Measurements from ENCODE around the gene CRISP1.
"Not testable (repeated sequence)": the region's sequence is repeated elsewhere in the genome, so short reads cannot be mapped to it uniquely, and the experiment has no call there.

Gene CRISP1

DNA sequence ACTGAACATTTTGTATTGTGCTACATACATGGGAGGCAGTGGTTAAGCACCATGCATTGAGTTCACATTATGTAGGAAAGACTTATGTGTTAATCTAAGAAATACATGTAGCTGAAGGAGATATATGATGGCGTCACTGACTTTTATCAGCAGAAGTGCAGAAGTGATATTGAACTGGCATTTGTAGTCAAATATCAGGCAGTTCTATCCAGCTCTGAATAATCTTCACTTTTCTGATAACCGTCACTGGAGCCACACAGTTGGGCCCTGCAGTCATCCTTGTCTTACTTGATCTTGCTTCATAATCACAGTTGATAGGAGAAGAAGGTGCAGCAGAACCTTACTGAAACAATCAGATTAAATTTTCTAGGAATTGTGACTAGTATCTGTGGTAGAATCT, 26.4 kb downstream of the CRISP1 start:
- DNase-seq (ENCODE audit: low spot score): no peak

DNA sequence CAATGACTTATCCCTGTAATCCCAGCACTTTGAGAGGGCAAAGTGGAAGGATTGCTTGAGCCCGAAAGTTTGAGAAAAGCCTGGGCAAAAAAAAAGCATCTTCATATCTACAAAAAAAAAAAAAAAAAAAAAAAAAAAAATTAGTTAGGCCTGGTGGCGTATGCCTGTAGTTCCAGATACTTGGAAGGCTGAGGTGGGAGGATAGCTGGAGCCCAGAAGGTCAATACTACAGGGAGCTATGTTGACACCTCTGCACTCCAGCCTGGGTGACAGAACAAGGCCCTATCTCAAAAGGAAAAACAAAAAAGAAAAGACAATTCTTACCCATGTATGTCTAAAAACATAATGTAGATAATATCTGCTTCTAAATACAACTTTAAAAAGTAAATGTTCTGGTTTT, 27.2 kb downstream of the CRISP1 start:
- no peak for DNase-seq (ENCODE audit: low spot score)

DNA sequence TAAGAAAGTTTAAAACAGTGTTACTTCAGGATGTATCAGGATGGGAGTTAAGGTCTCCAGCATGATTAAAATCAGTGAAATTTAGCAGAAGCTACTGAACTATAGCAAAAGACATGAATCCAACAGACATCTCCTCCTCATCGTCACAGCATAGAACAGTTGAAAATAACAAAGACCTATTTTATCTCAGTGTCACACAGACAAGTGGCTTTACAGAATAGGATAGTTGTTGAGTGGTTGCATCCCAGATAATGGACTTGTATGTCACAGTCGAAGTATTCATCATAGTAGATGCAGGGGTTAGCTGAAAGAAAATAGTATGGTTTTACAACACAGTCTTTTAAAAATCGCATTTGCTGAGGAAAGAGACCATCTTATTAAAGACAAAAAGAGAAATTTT, 31.2 kb downstream of the CRISP1 start:
- DNase-seq (ENCODE audit: low spot score): no peak

DNA sequence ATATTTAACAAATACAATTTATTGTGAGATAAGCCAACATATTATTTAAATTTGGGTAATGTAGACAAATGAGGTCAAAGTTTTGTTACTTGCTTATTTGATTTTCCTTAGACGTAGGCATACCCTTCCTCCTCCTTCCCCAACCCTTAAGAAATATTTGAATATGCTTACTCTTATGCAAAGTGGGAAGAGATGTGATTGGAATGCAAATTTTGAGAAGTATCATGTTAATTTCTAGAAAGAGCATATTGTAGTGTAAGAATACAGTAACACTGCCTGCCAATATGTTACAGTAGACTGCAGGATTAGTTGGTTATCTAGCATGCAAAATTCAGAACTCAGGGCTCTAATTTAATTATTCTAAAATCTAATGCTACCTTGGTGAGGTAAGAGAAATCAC, 32.9 kb downstream of the CRISP1 start:
- no peak for DNase-seq (ENCODE audit: low spot score)

DNA sequence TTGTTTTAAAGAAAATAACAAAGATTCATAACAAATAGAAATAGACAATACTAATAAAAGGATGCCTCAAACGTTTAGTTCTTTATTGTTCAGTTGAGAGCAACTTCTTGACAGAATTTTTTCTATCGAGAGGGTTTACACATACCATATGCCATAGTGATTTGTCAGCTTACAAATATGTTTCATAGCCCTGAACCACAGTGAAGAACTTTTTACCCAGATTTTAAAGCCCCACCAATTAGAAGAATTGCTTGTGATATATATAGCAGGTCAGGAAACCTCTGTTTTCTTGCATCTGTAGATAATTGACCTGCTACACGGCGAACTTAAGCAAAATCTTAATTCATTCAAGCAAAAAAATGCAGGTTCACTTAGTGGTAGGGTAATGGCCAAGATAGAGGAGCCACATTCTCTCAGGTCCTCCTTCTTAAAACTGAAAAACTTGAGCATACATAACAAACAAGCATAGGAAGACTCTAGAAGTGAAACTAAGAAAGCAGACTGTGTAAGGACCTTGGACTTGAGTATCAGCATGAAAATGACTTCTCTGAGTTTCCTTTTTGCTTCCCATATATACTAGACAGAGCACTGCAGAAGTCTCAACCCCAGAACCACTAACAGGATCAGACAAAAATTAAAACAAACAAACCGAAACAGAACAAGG, 39.5 kb downstream of the CRISP1 start:
- no peak for DNase-seq (ENCODE audit: low spot score)

DNA sequence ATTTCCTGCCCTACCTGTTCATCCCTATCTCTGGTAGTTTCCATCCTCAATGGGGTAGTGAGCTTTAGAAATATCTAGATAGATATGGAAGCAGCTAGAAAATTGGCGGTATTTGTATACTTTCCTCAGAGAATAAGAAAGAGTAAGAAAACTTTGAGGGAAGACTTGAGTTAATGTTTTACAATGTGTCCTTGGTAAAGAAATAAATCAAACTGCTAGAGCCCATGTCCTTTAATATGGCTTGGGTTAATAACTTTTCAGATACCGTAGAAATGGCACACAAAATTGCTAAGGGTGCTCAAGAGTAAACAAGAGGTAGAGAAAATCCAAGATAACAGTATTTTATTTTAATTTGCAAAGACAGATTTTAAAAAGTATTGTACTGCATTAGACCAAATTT, 51.2 kb downstream of the CRISP1 start:
- DNase-seq (ENCODE audit: low spot score): no peak

DNA sequence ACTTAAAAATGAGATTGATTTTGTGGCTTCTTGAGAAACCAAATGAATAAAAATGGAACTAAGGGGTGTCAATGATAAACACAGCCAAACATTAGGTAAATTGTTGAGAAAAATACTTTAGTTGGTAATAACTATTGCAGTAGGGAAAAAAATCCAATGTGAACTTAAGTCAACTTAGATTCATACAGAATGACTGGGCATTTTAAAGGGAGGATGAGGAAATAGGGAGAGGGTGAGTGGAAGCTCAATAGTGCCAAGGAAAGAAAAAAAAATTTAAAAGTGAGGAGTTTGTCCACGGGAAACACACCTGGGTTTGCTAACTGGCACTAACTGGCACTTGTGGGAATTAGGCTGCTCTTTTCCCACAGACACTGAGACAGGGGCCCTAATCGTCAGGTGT, 53.1 kb downstream of the CRISP1 start:
- DNase-seq (ENCODE audit: low spot score): no peak

DNA sequence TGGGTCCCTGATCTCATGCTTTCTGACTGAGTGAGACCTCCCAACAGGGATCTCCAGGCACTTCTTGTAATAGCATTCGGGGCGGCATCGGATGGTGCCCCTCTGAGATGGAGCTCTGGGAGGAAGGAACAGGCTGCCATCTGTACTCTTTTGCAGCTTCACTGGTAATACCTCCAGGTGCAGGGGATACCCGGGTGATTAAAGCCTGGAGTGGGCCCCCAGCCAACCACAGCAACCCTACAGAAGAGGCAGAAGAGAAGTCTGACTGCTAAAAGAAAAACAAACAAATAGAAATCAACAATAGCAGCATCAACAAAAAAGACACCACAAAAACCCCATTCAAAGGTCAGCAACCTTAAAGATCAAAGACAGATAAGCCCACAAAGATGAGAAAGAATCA, 60.2 kb downstream of the CRISP1 start:
- no peak for DNase-seq (ENCODE audit: low spot score)

DNA sequence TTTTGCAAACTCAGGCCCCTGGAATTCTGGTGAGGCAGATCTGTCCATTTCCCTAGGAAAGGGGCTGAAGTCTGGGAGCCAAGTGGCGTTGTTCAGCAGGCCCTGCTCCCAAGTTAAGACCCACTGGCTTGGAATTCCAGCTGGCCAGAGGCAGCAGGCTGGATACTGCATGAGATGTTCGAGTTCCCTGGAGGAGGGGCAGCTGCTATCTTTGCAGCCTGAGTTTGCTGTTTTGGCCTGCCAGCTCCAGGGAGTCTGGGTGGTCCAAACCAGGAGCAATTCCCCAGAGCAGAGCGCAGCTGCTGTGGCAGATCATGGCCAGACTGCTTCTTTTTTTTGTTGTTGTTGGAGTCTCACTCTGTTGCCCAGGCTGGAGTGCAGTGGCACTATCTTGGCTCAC, 61.1 kb downstream of the CRISP1 start:
- DNase-seq (ENCODE audit: low spot score): no peak

DNA sequence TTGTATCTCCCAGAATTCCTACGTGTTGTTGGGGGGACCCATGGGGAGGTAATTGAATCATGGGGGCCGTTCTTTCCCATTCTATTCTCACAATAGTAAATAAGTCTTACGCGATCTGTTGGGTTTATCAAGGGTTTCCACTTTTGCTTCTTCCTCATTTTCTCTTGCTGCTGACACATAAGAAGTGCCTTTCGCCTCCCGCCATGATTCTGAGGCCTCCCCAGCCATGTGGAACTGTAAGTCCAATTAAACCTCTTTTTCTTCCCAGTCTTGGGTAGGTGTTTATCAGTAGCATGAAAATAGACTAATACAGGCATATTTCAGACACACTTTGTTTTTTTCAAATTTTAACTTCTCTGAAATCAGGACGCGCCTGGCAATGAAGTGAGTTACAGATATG, 64.8 kb downstream of the CRISP1 start:
- no peak for DNase-seq (ENCODE audit: low spot score)

DNA sequence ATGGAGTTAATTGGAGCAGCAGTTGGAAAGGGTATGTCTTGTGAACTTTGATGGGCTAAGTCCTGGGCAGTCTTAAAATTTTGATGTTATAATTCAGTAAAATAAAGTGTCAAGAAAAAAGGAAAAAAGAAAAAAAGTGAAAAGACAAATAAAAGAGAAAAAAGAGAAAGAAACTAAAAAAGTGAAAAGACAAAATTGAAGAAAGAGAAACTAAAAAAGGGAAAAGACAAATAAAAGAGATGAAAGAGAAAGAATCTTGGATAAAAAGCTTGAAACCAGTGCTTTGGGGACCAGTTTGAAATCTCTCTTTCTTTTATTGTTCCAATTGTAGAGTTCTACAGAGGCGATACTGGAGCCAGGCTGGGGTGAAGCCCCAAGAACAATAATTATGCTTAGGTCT, 67.2 kb downstream of the CRISP1 start:
- DNase-seq (ENCODE audit: low spot score): no peak

DNA sequence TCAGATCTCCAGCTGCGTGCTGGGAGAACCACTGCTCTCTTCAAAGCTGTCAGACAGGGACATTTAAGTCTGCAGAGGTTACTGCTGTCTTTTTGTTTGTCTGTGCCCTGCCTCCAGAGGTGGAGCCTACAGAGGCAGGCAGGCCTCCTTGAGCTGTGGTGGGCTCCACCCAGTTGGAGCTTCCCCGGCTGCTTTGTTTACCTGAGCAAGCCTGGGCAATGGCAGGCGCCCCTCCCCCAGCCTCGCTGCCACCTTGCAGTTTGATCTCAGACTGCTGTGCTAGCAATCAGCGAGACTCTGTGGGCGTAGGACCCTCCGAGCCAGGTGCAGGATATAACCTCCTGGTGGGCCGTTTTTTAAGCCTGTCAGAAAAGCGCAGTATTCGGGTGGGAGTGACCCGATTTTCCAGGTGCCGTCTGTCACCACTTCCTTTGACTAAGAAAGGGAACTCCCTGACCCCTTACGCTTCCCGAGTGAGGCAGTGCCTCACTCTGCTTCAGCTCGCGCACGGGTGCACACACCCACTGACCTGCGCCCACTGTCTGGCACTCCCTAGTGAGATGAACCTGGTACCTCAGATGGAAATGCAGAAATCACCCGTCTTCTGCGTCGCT, 69.4 kb downstream of the CRISP1 start:
- DNase-seq (ENCODE audit: low spot score): not testable (repeated sequence)

DNA sequence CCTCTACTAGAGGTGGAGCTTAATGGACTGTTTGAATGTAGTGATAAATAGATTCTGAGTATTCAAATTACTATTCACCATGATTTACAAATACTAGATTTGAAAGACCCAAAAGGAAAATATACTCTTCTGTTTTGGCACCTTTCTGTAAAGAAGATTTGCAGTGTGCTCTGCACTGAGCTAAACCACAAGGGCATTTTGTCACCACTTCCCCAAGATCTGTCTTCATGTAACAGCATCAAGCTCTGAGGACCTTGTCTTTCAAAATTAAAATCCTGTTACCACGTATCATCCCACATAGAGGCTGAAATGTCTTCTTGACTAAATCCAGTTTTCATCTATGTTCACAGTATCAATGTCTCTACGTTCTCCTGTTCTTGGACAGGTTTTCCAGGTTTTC, 76.0 kb downstream of the CRISP1 start:
- DNase-seq (ENCODE audit: low spot score): no peak

DNA sequence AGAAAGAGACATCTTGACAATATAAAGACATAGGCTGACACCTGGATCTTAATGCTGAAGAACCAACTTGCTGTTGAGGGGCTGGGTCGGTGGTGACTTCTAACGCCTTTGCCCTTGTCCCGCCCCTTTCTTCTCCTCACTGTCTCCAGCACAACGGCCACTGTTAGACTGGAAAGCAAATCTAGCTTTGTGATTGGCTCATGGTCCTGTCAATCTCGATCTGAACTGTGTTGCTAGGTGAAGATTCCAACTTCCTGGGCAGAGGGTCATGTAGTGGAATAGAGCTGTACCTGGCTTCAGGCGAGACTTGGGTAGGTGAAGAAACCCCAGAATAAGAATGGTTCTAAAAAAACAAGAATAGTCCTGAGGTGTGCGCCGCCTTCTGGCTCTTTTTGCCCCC, 79.2 kb downstream of the CRISP1 start, which contains the start of gene PGK2:
TSS of gene PGK2 (minus strand) at position 110 of the 400 bp plus-strand sequence. CDS start at position 12, 98 bp downstream.
- DNase-seq (ENCODE audit: low spot score): no peak

DNA sequence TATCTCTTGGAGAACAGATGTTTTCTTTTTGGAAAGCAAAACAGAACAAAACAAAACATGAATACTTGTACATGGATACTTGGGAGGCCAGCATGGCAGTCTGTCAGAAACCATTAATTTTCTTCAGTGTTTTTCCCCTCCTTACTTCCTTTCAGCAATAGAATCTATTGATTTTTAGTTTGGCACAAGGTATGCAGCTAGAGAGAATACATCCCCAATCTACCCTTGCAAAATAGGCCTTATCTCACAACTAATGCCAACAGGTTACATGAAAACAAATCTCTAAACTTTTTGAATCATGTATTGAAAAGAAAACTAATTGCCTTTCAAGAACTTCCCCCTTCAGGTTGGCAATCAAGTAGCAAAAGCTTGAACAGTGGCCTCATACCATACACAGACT, 82.1 kb downstream of the CRISP1 start:
- no peak for DNase-seq (ENCODE audit: low spot score)
